Left lung (tissue), 10 donors: ENCODE data around the gene PLXDC1. TPM values are rescaled to one million over a fixed set of nuclear protein-coding genes. Genes with fewer than 3 reads are reported as not detected.

Experiments used
- ATAC-seq: fragments of 200-7000 bp; cut with Tn5 transposase; one replicate; pipeline ENCODE4 v1.9.1; 2020; ENCODE audit warnings: moderate library complexity
- DNase-seq, 4 donors: peaks; one replicate each; pipeline ENCODE4 v3.0.0-alpha.2; 2013 to 2020
- H3K27ac ChIP-seq, 2 donors: fragments of 200-600 bp; sonication (generic) in 1 of 2; one replicate each; pipeline versions ENCODE4 v1.5.0 to v1.8.0; 2020 to 2021
- H3K27me3 ChIP-seq, 2 donors: fragments of 200-600 bp; sonication (generic) in 1 of 2; one replicate each; pipeline versions ENCODE4 v1.5.0 to v1.8.0; 2020 to 2021
- H3K36me3 ChIP-seq, 2 donors: fragments of 200-600 bp; sonication (generic) in 1 of 2; one replicate each; pipeline versions ENCODE4 v1.5.0 to v1.8.0; 2020 to 2021
- H3K4me1 ChIP-seq, 2 donors: fragments of 200-600 bp; one replicate each; pipeline ENCODE4 v1.8.0; 2021
- H3K4me3 ChIP-seq, 2 donors: fragments of 200-600 bp; sonication (generic) in 1 of 2; one replicate each; pipeline versions ENCODE4 v1.5.0 to v1.8.0; 2020 to 2021; ENCODE audit warnings: mild to moderate bottlenecking in 1 of 2
- H3K9me3 ChIP-seq, 2 donors: fragments of 200-600 bp; sonication (generic) in 1 of 2; one replicate each; pipeline versions ENCODE4 v1.5.0 to v1.8.0; 2020 to 2021
- intact Hi-C, 2 donors: fragments of 100-400 bp; cut with DNase I; formaldehyde crosslinking; loops; one replicate each; pipeline versions ENCODE4 v1.11.2 to v1.14.2; 2022
- polyA plus RNA-seq, 6 donors: library from polyadenylated mRNA; unstranded; fragments of 120-200 nt; gene quantifications; one replicate each; pipeline ENCODE4 v1.2.1, GENCODE V29; 2013; ENCODE audit not compliant: insufficient read length in 6 of 6
- total RNA-seq, 2 donors: library from RNA; stranded (reverse); fragmentation: NEBNext Ultra II Directional; extraction: Animal tissue kit (Norgen Biotek cat#: 25700); gene quantifications; one replicate each; pipeline ENCODE4 v1.2.1, GENCODE V29; 2021
- TF ChIP-seq, protein P1 (sequence below), 2 donors: fragments of 200-600 bp; sonication (generic) in 1 of 2; IDR thresholded peaks; one replicate each; pipeline versions ENCODE4 v1.5.0 to v1.8.0; 2021; ENCODE audit warnings: antibody characterized with exemption in 2 of 2
- donor health status: DM: no; HTN: yes; CAD: no.
- donor health status: DM: no; HTN: no; CAD: no.

Gene PLXDC1
- total and polyA plus RNA-seq, 8 donors, result 4.1 to 11.9 (median 6.9) TPM

DNA sequence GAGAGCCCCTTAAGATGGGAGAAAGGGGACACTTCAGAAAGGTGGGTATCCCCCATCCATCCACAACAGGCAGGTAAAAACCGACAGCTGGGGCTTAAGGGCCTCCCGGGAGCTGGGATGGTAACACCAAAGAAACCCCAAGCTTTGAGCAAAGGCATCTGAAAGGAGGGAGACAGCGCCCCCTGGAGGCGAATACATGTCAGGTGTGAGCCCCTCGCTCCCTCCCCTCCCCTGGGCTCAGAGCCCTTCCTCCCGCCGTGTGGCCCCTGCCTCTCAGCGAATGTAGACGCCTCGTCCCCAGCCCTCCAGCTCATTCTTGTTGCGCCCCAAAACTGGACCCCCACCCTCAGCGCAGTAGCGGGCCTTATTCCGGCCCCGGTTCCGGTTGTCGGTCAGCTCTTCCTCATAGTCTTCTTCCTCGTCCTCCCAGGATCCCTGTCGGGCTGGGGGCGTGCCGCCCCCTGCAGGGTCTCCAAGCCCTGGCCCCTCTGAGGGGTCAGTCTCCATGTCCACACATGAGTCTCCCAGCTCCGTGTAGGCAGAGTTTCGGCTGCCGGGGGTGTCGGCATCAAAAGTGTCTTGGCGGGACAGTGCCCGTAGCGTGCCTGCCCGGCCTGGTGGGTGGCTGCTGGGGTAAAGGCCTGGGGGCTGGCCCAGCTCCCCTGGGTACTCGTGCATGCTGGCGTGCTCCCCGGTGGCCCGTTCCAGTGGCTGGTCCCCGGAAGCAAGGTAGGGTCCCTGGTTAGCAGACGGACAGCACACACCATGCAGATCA lies 23.7 kb upstream of the PLXDC1 start:
- TF ChIP-seq, protein P1, sequence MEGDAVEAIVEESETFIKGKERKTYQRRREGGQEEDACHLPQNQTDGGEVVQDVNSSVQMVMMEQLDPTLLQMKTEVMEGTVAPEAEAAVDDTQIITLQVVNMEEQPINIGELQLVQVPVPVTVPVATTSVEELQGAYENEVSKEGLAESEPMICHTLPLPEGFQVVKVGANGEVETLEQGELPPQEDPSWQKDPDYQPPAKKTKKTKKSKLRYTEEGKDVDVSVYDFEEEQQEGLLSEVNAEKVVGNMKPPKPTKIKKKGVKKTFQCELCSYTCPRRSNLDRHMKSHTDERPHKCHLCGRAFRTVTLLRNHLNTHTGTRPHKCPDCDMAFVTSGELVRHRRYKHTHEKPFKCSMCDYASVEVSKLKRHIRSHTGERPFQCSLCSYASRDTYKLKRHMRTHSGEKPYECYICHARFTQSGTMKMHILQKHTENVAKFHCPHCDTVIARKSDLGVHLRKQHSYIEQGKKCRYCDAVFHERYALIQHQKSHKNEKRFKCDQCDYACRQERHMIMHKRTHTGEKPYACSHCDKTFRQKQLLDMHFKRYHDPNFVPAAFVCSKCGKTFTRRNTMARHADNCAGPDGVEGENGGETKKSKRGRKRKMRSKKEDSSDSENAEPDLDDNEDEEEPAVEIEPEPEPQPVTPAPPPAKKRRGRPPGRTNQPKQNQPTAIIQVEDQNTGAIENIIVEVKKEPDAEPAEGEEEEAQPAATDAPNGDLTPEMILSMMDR (IDR thresholded peaks at IDR 0.05), result peak; percentile 81 to 88
- no peaks in the 10 kb centered on the region for H3K9me3 ChIP-seq
- peak in 3 of 4 donors; percentile 60 to 80 (median 63) for DNase-seq
- intact Hi-C loops, result no loop called here
- no peaks in the 10 kb centered on the region for H3K27me3 ChIP-seq
- peaks cover 0 to 10% of the 10 kb centered on the region in 2 donors for H3K4me1 ChIP-seq
- peak; percentile 55 for ATAC-seq
- no peak overlapping the region for H3K4me3 ChIP-seq
- H3K36me3 ChIP-seq, result peaks cover 0 to 47% of the 10 kb centered on the region in 2 donors
- H3K27ac ChIP-seq, result no peak overlapping the region

DNA sequence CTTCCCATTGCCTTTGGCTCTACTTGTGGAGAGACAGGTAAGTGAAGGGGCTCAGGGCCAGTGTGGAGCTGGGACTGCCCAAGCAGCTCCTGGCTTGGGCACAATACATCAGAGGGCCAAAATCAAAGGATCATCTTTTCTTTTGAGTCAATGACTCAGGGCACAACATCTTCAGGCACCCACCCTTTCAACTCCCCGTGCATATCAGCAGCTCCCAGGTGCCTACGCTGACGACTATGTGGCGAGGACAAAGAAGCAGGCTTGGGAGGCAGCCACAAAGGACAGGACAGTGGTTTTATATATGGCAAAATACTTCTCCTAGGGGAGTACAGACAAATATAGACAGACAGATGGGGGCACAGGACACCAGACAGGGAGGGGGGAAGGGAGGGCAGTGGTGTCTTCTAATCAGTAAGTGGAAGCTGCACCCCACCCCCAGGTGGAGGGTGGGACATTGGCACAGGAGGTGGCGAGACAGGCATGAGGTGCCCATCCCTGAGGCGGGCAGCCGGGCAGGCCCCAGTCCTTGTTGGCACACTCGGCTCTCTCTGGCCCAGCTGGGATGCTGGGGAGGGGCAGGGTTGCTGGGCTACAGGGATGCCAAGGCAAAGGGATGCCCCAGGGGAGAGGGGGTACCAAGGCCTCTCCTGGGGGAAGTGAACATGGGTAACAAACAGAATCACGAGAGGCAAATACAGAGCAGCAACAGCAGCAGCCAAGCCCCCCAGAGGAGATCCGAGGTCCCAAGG lies 22.3 kb upstream of the PLXDC1 start:
- H3K4me3 ChIP-seq, result no peak overlapping the region
- peaks cover 0 to 10% of the 10 kb centered on the region in 2 donors for H3K4me1 ChIP-seq

DNA sequence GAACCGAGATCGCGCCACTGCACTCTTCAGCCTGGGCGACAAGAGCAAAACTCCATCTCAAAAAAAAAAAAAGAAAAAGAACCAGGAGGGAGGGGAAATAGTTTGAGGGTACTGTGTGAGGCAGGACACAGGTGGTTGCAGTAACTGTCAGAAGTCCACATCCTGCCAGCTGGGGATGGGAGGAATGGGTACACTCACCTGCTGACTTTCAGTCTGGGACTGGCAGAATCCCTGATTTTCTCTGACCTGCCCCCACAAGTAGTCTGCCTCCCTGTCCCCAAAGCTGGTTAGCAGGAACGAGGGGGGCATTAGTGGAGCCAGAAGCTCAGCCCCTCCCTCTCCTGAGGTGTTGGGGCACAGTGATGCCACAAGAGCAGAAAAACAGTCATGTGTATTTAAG lies 21.6 kb upstream of the PLXDC1 start:
- intact Hi-C loops, result no loop called here
- Histone ChIP-seq H3K27ac (no peak overlapping the region), H3K4me3 (no peak overlapping the region), H3K36me3 (peaks cover 0 to 31% of the 10 kb centered on the region in 2 donors), H3K4me1 (peaks cover 0 to 5% of the 10 kb centered on the region in 2 donors), H3K27me3 (no peaks in the 10 kb centered on the region), H3K9me3 (no peaks in the 10 kb centered on the region)
- TF ChIP-seq, protein P1 (IDR thresholded peaks at IDR 0.05), result no peak
- DNase-seq (no peak), ATAC-seq (no peak)

More for the DNA sequence above, 22.3 kb upstream of the PLXDC1 start:
- Histone ChIP-seq H3K27me3 (no peaks in the 10 kb centered on the region), H3K27ac (no peak overlapping the region), H3K9me3 (no peaks in the 10 kb centered on the region), H3K36me3 (peaks cover 0 to 36% of the 10 kb centered on the region in 2 donors)
- ATAC-seq, result no peak
- no peak for DNase-seq
- TF ChIP-seq, protein P1 (IDR thresholded peaks at IDR 0.05), result no peak
- intact Hi-C loops, result no loop called here

DNA sequence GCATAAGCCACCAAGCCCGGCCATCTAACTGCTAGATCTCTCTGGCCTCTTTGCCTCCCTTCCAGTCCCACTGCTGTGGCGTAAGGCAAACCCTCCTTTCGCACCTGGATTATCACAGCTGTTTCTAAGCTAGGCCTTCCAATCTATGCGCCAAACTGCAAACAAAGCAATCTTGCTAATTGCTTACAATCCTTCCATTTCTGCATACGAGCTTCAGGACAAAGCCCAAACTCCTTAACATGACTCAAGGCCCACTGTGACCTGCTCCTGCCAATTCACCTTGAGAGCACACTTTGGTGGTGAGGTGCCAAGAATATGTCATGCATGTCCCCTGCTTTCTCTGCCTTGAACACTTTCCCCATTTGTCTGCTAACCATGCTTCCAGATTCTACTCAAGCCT lies 20.5 kb upstream of the PLXDC1 start:
- Histone ChIP-seq H3K36me3 (peaks cover 0 to 20% of the 10 kb centered on the region in 2 donors), H3K4me3 (no peak overlapping the region), H3K27ac (no peak overlapping the region), H3K4me1 (peaks cover 0 to 10% of the 10 kb centered on the region in 2 donors), H3K27me3 (no peaks in the 10 kb centered on the region), H3K9me3 (no peaks in the 10 kb centered on the region)
- TF ChIP-seq, protein P1 (IDR thresholded peaks at IDR 0.05), result no peak
- intact Hi-C loops, result no loop called here
- ATAC-seq (no peak), DNase-seq (no peak)

DNA sequence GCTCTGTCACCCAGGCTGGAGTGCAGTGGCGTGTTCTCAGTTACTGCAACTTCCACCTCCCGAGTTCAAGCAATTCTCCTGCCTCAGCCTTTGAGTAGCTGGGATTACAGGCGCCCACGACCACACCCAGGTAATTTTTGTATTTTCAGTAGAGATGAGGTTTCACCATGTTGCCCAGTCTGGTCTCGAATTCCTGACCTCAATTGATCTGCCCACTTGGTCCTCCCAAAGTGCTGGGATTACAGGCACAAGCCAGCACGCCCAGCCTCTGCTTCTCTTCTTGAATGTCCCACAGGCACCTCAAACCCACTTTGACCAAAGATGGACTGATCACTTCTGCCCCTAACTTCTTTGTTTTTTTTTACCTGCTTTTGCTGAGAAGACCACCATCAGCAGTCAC lies 19.1 kb upstream of the PLXDC1 start:
- intact Hi-C loops, result no loop called here
- H3K9me3 ChIP-seq, result no peaks in the 10 kb centered on the region
- peaks cover 0 to 10% of the 10 kb centered on the region in 2 donors for H3K27me3 ChIP-seq
- ATAC-seq (no peak), DNase-seq (no peak)
- peaks cover 0 to 24% of the 10 kb centered on the region in 2 donors for H3K4me1 ChIP-seq
- TF ChIP-seq, protein P1 (IDR thresholded peaks at IDR 0.05), result no peak
- H3K36me3 ChIP-seq, result peaks cover 0 to 6% of the 10 kb centered on the region in 2 donors
- no peak overlapping the region for H3K4me3 ChIP-seq
- H3K27ac ChIP-seq, result no peak overlapping the region
